H1 (cell line): ENCODE results near the gene ACTR2. TPM values are rescaled to one million over a fixed set of nuclear protein-coding genes. Genes with fewer than 3 reads are reported as not detected.

Experiments used
- CTCF ChIA-PET: fragments of 300-600 bp; sonication (Branson Sonifier 250); formaldehyde crosslinking; loops from one replicate; lab custom pipeline; 2021; ENCODE audit not compliant: partially characterized antibody; lab: Charles Lee
- POLR2A ChIA-PET: fragments of 300-600 bp; sonication (Branson Sonifier 250); formaldehyde crosslinking; loops from one replicate; lab custom pipeline; 2021; ENCODE audit warnings: inconsistent platforms; ENCODE audit not compliant: partially characterized antibody; lab: Charles Lee
- DNase-seq, 2 experiments: peaks; one replicate each; pipeline versions ENCODE4 v3.0.0 to v3.0.0-alpha.2; 2010 to 2022; ENCODE audit warnings: low spot score in 2 of 2, low read depth in 1 of 2, mixed read lengths in 1 of 2
- FAIRE-seq: peaks from 2 replicates; lab custom pipeline; 2011; peaks lifted over from hg19 to GRCh38; lab: Jason Lieb, UNC
- H2AFZ ChIP-seq: 2 replicates; pipeline ENCODE4 v1.8.1; 2012; ENCODE audit warnings: low read length, inconsistent platforms
- H2AK5ac ChIP-seq: 2 replicates; pipeline ENCODE4 v1.6.1; 2013; ENCODE audit warnings: low read depth, low read length
- H2BK120ac ChIP-seq: replicated peaks from 2 replicates; pipeline ENCODE3; 2013; ENCODE audit warnings: low read depth, low read length, inconsistent platforms
- H2BK12ac ChIP-seq: 2 replicates; pipeline ENCODE4 v1.6.1; 2013; ENCODE audit warnings: low read depth, low read length
- H2BK15ac ChIP-seq: 2 replicates; pipeline ENCODE4 v1.6.1; 2013; ENCODE audit warnings: low read length
- H2BK20ac ChIP-seq: 2 replicates; pipeline ENCODE4 v1.6.1; 2013; ENCODE audit warnings: low read length
- H2BK5ac ChIP-seq: 2 replicates; pipeline ENCODE4 v1.6.1; 2013; ENCODE audit warnings: low read depth, low read length
- H3K14ac ChIP-seq: 2 replicates; pipeline ENCODE4 v1.6.1; 2013; ENCODE audit warnings: inconsistent platforms; ENCODE audit not compliant: insufficient read length
- H3K18ac ChIP-seq: 2 replicates; pipeline ENCODE4 v1.6.1; 2013; ENCODE audit warnings: low read length; ENCODE audit errors: extremely low read depth
- H3K23ac ChIP-seq: 2 replicates; pipeline ENCODE4 v1.6.1; 2013; ENCODE audit warnings: inconsistent platforms; ENCODE audit not compliant: insufficient read length
- H3K23me2 ChIP-seq: 2 replicates; pipeline ENCODE4 v1.6.1; 2013; ENCODE audit warnings: low read depth, low read length
- H3K27ac ChIP-seq: 2 replicates; pipeline ENCODE4 v1.6.1; 2011; ENCODE audit warnings: low read depth, low read length, inconsistent platforms
- H3K27me3 ChIP-seq, 4 experiments: replicated peaks in 1 of 4; 1 replicate in 1 of 4; 2 replicates in 3 of 4; pipeline versions ENCODE4 v1.6.1 to v1.8.1; 2011 to 2013; ENCODE audit warnings: low read length in 3 of 4, mild to moderate bottlenecking in 3 of 4, inconsistent platforms in 2 of 4, mixed read lengths in 2 of 4, moderate library complexity in 1 of 4; ENCODE audit not compliant: control insufficient read depth in 3 of 4, insufficient read depth in 3 of 4; ENCODE audit errors: extremely low read depth in 1 of 4
- H3K36me3 ChIP-seq, 4 experiments: 2 replicates each; pipeline versions ENCODE4 v1.6.1 to v1.8.1; 2011 to 2013; ENCODE audit warnings: mild to moderate bottlenecking in 4 of 4, low read length in 3 of 4, moderate library complexity in 2 of 4, control low read depth in 1 of 4, inconsistent platforms in 1 of 4; ENCODE audit not compliant: insufficient read depth in 4 of 4, control insufficient read depth in 2 of 4
- H3K4ac ChIP-seq: replicated peaks from 2 replicates; pipeline ENCODE3; 2013; ENCODE audit warnings: low read length, low read depth, mixed read lengths, inconsistent platforms; ENCODE audit not compliant: insufficient read length
- H3K4me1 ChIP-seq, 4 experiments: replicated peaks in 1 of 4; 1 replicate in 1 of 4; 2 replicates in 3 of 4; pipeline versions ENCODE4 v1.6.1 to v1.8.1; 2011 to 2013; ENCODE audit warnings: low read length in 3 of 4, inconsistent platforms in 2 of 4, mixed read lengths in 1 of 4; ENCODE audit not compliant: insufficient read depth in 4 of 4, control insufficient read depth in 3 of 4
- H3K4me2 ChIP-seq, 2 experiments: 2 replicates each; pipeline versions ENCODE4 v1.6.1 to v1.8.1; 2011 to 2013; ENCODE audit warnings: low read depth in 2 of 2, low read length in 2 of 2, control low read depth in 1 of 2, inconsistent platforms in 1 of 2, mild to moderate bottlenecking in 1 of 2; ENCODE audit not compliant: insufficient read depth in 1 of 2
- H3K4me3 ChIP-seq, 4 experiments: fragments of 200-600, 300-600 bp in 1 of 4; sonication (generic), shearing (Covaris generic), sonication (Bioruptor Twin) in 1 of 4; 2 replicates each; pipeline versions ENCODE4 v1.5.1 to v1.8.1; 2011 to 2016; ENCODE audit warnings: low read length in 4 of 4, low read depth in 3 of 4, control low read depth in 2 of 4, inconsistent platforms in 2 of 4, mild to moderate bottlenecking in 2 of 4, mixed read lengths in 1 of 4, moderate library complexity in 1 of 4; ENCODE audit not compliant: insufficient read depth in 2 of 4; ENCODE audit errors: extremely low read depth in 1 of 4
- H3K56ac ChIP-seq: replicated peaks from 2 replicates; pipeline ENCODE3; 2013; ENCODE audit warnings: low read depth, mild to moderate bottlenecking, mixed read lengths, low read length, inconsistent platforms; ENCODE audit not compliant: insufficient read length
- H3K79me1 ChIP-seq: 2 replicates; pipeline ENCODE4 v1.6.1; 2013; ENCODE audit warnings: low read depth, low read length, control low read depth
- H3K79me2 ChIP-seq, 2 experiments: 2 replicates each; pipeline versions ENCODE4 v1.6.1 to v1.8.1; 2012 to 2013; ENCODE audit warnings: low read length in 2 of 2, mild to moderate bottlenecking in 2 of 2, inconsistent platforms in 1 of 2; ENCODE audit not compliant: insufficient read depth in 2 of 2, control insufficient read depth in 1 of 2
- H3K9ac ChIP-seq, 4 experiments: replicated peaks in 1 of 4; 1 replicate in 1 of 4; 2 replicates in 3 of 4; pipeline versions ENCODE4 v1.6.1 to v1.8.1; 2011 to 2013; ENCODE audit warnings: low read depth in 3 of 4, low read length in 3 of 4, control low read depth in 2 of 4, mild to moderate bottlenecking in 2 of 4, moderate library complexity in 2 of 4, inconsistent platforms in 1 of 4; ENCODE audit errors: extremely low read depth in 1 of 4
- H3K9me3 ChIP-seq, 2 experiments: 2 replicates each; pipeline versions ENCODE4 v1.6.1 to v1.8.1; 2012 to 2013; ENCODE audit warnings: mild to moderate bottlenecking in 2 of 2, moderate library complexity in 2 of 2, control low read depth in 1 of 2, inconsistent platforms in 1 of 2, low read depth in 1 of 2, low read length in 1 of 2, mixed read lengths in 1 of 2; ENCODE audit not compliant: insufficient read depth in 2 of 2
- H4K20me1 ChIP-seq, 2 experiments: replicated peaks in 1 of 2; 2 replicates each; pipeline versions ENCODE3 to v1.8.1; 2011 to 2013; ENCODE audit warnings: inconsistent platforms in 2 of 2, low read length in 2 of 2, mild to moderate bottlenecking in 1 of 2; ENCODE audit not compliant: insufficient read depth in 2 of 2, control insufficient read depth in 1 of 2
- H4K5ac ChIP-seq: 2 replicates; pipeline ENCODE4 v1.6.1; 2013; ENCODE audit warnings: low read length, low read depth, mixed read lengths, inconsistent platforms; ENCODE audit not compliant: insufficient read length
- H4K8ac ChIP-seq: 2 replicates; pipeline ENCODE4 v1.8.0; 2013; ENCODE audit warnings: mild to moderate bottlenecking, moderate library complexity, low read length, inconsistent platforms; ENCODE audit not compliant: insufficient read depth; ENCODE audit errors: extremely low read depth
- H4K91ac ChIP-seq: replicated peaks from 2 replicates; pipeline ENCODE3; 2013; ENCODE audit warnings: low read length, mixed read lengths, inconsistent platforms; ENCODE audit not compliant: insufficient read length
- KDM1A ChIP-seq: fragments of 200-600, 300-600 bp; sonication (generic); IDR thresholded peaks from 2 replicates; pipeline ENCODE4 v1.7.1; 2016; ENCODE audit warnings: mild to moderate bottlenecking, low read length, borderline replicate concordance
- SP4 ChIP-seq: IDR thresholded peaks from 2 replicates; pipeline ENCODE4 v1.6.1; 2012; ENCODE audit warnings: low read length, inconsistent platforms
- WGBS, 2 experiments: shearing (Covaris generic) in 1 of 2; methylation state at CpG; one replicate each; pipeline versions ENCODE4 v1.1.6 to v1.1.7; 2013 to 2015; ENCODE audit warnings: low lambda C conversion rate in 2 of 2, mixed read lengths in 2 of 2, inconsistent platforms in 1 of 2, low coverage in 1 of 2, missing lambda C conversion rate in 1 of 2; ENCODE audit not compliant: insufficient replicate concordance in 2 of 2, insufficient coverage in 1 of 2, insufficient read length in 1 of 2; ENCODE audit errors: extremely low coverage in 1 of 2, missing lambda C conversion rate in 1 of 2; 5-methylcytosine and 5-hydroxymethylcytosine counted together
- polyA plus RNA-seq, 7 experiments: library from polyadenylated mRNA; depleted of rRNA in 3 of 7; stranded (reverse) in 5 of 7; unstranded in 2 of 7; fragments of >200 nt in 5 of 7; fragments of 200-250 nt in 2 of 7; gene quantifications; 1 replicate in 5 of 7; 2 replicates in 1 of 7; 4 replicates in 1 of 7; pipeline versions ENCODE4 v1.2.1 to v1.2.3, GENCODE V29; 2011 to 2013; ENCODE audit warnings: missing spikeins in 2 of 7, mixed read lengths in 2 of 7
- total RNA-seq: library from RNA; stranded (reverse); fragmentation: NEBNext Ultra II Directional; extraction: Animal tissue kit (Norgen Biotek cat#: 25700); gene quantifications from 2 replicates; pipeline ENCODE4 v1.2.1, GENCODE V29; 2021

The ACTR2 gene
- total and polyA plus RNA-seq, 2 of the 8 experiments (the other 6 are each of a cell fraction or from before 2014, with no cell fraction given) = 28.3 to 171 TPM

DNA sequence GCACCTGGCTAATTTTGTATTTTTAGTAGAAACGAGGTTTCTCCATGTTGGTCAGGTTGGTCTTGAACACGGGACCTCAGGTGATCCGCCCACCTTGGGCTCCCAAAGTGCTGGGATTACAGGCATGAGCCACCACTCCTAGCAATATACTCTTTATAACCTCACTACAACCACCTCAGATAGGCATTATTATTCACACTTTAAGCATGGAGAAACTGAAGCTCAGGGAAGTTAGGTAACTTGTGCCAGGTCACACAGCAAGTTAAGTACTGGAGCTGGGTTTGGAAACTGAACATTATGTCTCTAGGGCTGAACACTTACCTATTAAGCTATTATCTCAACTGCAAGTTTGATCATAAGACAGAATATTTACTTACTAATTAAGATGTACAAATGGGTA is 42.6 kb upstream of the ACTR2 start:
- POLR2A ChIA-PET = interaction anchor here (0.6 kb wide), 3 partner anchors 109 to 250 kb away, joined by 3 read pairs; no protein-coding TSS in a partner anchor
- WGBS, 2 experiments = 81% methylated on average over 3 of the region's 3 CpGs; no CpG with 5 or more reads in 1 of the 2 experiments
- H3K4ac ChIP-seq = no peak overlapping the region
- no peak overlapping the region for H4K8ac ChIP-seq
- no peaks in the 10 kb centered on the region for H3K79me2 ChIP-seq
- H2AFZ ChIP-seq = no peak overlapping the region
- no peaks in the 10 kb centered on the region for H3K23me2 ChIP-seq
- no peaks in the 10 kb centered on the region for H3K27me3 ChIP-seq
- no peaks in the 10 kb centered on the region for H3K36me3 ChIP-seq
- H2BK5ac ChIP-seq = no peak overlapping the region
- H4K20me1 ChIP-seq = no peaks in the 10 kb centered on the region
- H2BK20ac ChIP-seq = no peak overlapping the region
- no peak overlapping the region for H3K23ac ChIP-seq
- no peak for FAIRE-seq
- no peaks in the 10 kb centered on the region for H3K79me1 ChIP-seq
- H3K9ac ChIP-seq = no peak overlapping the region
- no peak overlapping the region for H3K56ac ChIP-seq
- no peak overlapping the region for H3K27ac ChIP-seq
- H3K4me3 ChIP-seq = no peak overlapping the region
- no peak overlapping the region for H4K5ac ChIP-seq
- CTCF ChIA-PET = interaction anchor here (0.6 to 2.1 kb wide), 9 partner anchors 9 to 1649 kb away, joined by 3 to 11 read pairs (median 3); no protein-coding TSS in a partner anchor
- no peak overlapping the region for H3K4me2 ChIP-seq
- H2BK120ac ChIP-seq = no peak overlapping the region
- H3K4me1 ChIP-seq = no peaks in the 10 kb centered on the region; a peak in 1 of 7 replicates
- no peak overlapping the region for H2BK12ac ChIP-seq
- no peak overlapping the region for H3K18ac ChIP-seq
- peak; percentile 60; the same call in 1 of the 2 replicates for TF ChIP-seq KDM1A
- no peak for TF ChIP-seq SP4
- TF ChIP-seq, all 59 proteins: peak for 1
- no peak overlapping the region for H2BK15ac ChIP-seq
- DNase-seq = no peak
- H3K9me3 ChIP-seq = no peaks in the 10 kb centered on the region
- H3K14ac ChIP-seq = no peak overlapping the region
- no peak overlapping the region for H4K91ac ChIP-seq
- no peak overlapping the region for H2AK5ac ChIP-seq
